A172 (cell line): ENCODE results near the gene USP6NL. TPM values are rescaled to one million over a fixed set of nuclear protein-coding genes. Genes with fewer than 3 reads are reported as not detected.
A peak's percentile ranks its signal among the peaks of the same experiment; 100 is the strongest.

Experiments
- DNase-seq: peaks from one replicate; pipeline ENCODE4 v3.0.0-alpha.2; 2015; ENCODE audit warnings: low spot score
- total RNA-seq: library from RNA; depleted of rRNA; stranded (reverse); fragments of >200 nt; shearing (Covaris generic); gene quantifications from 2 replicates; pipeline ENCODE4 v1.2.3, GENCODE V29; 2014

The USP6NL gene
- total RNA-seq, 1 experiment from 2014 or later, result 19.8 TPM

GRCh38 chr10:11616021-11616420, 4.6 kb upstream of the USP6NL start:
- DNase-seq, result no peak

DNA sequence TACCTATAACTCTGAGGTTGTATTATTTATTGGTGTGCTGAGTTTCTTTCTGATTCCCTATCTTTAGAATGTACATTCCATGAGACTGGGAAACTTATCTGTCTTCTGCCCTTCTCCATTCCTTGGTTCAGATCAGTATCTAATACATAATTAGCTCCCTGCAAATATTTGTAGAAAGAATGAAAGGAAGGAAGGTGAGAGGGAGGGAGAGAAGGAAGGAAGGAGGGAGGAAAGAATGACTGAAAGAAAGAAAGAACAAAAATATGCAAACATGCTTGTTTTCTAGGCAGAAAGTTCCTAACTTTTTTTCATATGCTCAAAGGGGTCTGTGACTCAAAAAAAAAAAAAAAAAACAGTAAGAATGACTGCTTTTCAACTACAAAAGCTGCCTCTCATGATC, 3.9 kb upstream of the USP6NL start:
- DNase-seq, result no peak

GRCh38 chr10:11612021-11613001, 861 bp upstream of the USP6NL start:
- peak; percentile 4 for DNase-seq

- peak; percentile 16 for DNase-seq
Observed at GRCh38 chr10:11610826-11611247, 613 bp downstream of the USP6NL start.

DNA sequence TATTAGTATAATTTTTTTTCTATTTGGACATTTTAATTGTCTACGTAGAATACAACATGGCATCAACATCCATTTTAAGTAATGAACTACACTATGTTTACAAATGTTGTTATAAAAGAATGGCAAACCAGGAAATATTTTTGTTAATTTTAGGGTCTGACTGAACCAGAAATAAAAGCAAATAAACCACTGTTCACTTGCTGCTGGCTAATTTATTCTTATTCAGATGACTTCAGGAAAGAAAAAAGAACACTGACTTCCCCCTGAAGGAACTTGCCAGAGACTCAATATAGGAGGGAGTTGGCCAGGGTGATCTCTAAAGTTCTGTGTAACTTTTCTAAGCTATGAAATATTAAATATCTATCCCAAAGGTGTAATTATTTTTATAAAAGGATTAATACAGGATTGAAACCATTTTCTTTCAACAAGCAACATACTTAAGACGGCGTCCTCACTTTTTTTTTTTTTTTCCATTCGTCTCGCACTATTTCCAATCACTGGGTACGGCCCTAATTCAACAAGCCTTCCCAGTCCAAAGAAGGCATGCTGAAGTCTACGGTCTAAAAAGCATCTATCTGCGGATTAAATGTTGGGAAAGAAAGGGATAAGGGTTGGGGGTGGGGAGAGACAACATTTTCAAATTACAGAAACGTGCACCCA, 1.2 kb downstream of the USP6NL start:
- DNase-seq, result peak; percentile 12

DNA sequence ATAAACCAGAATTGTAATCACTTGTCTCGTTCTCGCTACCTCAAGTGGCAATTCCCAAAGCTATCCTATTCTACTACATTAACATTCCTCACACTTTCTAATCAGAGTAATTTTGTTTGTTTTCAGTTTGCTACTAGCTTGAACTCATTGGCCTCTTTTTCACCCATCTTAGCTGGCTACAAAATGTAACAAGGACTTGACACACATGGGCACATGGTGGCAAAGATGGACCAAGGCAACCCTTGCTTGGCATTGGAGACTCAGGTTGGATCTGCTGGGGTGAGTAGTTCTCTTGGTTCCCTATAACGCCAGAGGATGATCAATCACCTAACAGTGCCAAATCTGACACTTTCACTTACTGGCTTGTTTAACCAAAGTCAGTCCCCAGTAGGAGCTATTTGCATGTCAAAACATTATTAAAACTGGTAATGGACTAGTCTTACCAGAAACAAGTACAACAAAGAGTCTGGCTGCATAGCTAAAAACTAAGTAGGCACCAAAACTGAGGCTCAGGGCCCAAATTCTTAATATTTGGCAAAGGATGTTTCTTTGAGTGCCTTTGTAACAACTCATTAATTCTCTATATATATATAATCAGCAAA, 1.9 kb downstream of the USP6NL start:
- no peak for DNase-seq

DNA sequence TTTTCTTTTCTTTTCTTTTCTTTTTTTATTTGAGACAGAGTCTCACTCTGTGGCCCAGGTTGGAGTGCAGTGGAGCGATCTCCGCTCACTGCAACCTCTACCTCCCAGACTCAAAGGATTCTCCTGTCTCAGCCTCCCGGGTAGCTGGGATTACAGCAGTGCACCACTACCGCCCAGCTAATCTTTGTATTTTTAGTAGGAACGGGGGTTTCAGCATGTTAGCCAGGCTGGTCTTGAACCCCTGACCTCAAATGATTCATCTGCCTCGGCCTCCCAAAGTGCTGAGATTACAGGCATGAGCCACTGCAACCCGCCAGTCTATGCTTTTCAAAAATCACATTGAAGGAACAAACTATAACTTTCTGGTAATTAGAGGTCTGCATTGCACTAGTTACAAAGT, 2.4 kb downstream of the USP6NL start:
- no peak for DNase-seq

DNA sequence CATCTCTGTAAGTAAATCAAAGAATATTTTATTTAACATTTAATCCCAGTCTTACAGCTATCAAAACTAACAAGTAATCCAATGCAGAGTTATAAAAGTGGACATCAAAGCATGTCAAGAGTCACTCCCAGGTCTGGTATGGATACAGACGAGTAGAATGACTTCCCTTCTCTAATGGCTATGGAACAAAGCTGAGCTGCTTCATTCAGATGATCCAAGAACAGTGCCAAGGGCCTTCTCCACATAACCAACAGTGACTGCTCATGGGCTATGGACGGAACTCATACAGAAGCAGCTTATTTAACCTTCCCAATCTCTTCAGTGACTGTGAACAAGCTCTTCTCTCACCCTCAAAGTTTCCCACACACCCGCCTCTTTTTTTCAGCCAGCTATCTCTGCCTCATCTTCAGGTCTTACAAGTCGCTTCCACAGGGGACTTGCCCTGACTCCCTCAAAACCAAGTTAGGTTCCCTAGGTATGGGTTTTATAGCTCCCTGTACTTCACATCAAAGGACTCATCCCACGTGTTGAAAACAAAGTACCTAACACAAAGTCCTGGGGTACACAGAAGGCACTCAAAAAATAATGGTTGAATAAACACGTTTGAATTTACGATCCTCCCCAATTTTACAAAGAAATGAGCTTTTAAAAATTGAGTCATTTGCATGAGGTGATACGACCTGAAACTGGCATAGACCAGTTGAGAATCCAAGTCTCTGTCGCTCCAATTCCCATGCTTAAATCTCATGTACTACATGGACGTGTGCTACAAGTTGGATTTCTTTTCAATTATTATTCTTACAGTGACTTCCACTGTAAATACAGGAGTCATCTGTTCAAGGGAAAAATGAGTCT, 3.1 kb downstream of the USP6NL start:
- DNase-seq, result no peak

DNA sequence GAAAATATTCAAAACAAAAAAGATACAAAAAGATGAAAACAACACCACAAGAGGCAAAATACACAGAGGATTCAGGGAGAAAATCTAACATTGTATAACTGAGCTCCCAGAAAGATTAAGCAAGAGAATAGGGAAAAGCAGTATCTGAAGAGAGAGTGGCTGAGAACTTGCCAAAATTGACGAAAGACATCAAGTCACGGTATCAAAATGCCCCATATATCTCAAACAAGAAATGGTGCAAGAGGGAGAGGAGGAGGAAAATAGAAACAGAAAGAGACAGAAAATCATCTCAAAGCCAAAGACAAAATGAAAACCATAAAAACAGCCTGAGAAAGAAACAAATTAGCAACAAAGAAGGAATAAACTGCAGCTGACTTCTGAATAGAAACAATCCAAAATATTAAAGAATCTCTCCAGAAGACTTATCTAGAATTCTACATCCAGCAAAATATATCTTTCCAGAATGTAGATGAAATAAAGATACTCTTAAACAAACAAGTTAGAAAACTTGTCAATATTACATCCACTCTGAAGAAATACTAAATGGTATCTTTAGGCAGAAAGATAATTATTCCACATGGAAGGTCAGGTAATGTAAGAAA, 5.5 kb downstream of the USP6NL start:
- no peak for DNase-seq

- no peak for DNase-seq
Observed at GRCh38 chr10:11604865-11605650, 6.4 kb downstream of the USP6NL start.

DNA sequence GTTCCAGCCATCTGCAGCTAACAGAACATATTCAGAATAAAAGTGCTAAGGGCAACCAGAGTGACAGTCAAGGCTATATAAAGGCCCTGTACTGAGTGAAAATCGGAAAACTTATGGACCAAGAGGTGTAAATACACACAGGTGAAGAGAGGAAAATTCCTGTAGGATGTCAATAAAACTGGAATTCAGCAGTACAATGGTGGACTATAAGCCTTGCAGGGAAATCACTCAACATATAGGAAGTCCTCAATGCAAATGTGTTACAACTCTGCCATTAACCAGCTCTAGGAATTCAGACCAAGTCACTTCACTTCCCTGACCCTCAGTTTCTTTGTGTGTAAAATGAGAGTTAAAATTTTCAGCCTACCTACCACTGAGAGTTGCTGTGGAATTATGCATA, 7.7 kb downstream of the USP6NL start:
- no peak for DNase-seq

GRCh38 chr10:11602919-11603523, 8.4 kb downstream of the USP6NL start:
- peak; percentile 5 for DNase-seq

DNA sequence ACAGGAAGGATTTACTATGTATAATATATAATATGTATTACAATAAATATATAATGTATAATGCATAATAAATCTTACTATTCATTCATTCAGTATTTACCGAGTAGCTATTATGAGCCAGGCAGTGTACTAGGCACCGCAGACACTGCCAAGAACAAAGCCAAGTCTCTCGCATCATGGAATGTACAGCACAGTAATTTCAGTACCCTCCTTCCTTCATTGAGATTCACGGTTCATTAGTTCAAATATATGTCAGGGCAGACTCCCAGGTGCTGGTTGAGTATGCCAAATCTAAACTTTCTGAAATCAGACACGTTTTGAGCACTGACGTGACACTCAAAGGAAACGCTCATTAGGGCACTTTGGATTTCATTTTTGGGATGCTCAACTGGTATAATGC, 9.1 kb downstream of the USP6NL start:
- DNase-seq, result no peak

DNA sequence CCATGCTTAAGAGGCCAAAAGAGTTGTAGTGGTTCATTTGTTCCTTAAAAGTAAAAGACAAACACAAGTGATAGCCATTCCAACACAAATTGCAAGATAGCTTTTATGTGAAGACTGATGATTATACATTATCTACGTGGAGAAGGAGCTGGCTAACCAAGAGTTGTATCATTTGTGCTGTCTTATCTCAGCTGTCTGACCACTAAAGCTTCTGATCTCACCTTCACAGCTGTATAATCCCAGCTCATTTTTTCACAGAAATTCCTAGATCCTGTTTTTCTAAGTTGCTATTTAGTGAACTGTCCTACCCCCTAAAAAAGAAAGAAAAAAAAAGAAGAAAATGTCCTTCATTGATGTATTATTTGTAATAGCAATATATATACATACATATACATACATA, 9.8 kb downstream of the USP6NL start:
- DNase-seq, result no peak

GRCh38 chr10:11600280-11600679, 11.2 kb downstream of the USP6NL start:
- DNase-seq, result no peak

- no peak for DNase-seq
Observed at GRCh38 chr10:11598712-11599397, 12.6 kb downstream of the USP6NL start.

GRCh38 chr10:11597470-11597869, 14.0 kb downstream of the USP6NL start:
- DNase-seq, result no peak

- no peak for DNase-seq
Observed at GRCh38 chr10:11595395-11595692, 16.1 kb downstream of the USP6NL start.

- DNase-seq, result no peak
Observed at GRCh38 chr10:11594589-11595394, 16.7 kb downstream of the USP6NL start.
